HEK293T (cell line): ENCODE data around the gene DNAH9.

Source experiments
- CTCF ChIA-PET: fragments of 350-600 bp; formaldehyde crosslinking; extraction: SDS; loops from one replicate; lab custom pipeline; 2021; ENCODE audit warnings: antibody characterized with exemption, inconsistent platforms; lab: Yijun Ruan, JAX
- POLR2A ChIA-PET: fragments of 350-600 bp; formaldehyde crosslinking; extraction: SDS; loops from one replicate; lab custom pipeline; 2020; ENCODE audit warnings: antibody characterized with exemption, inconsistent platforms; lab: Yijun Ruan, JAX
- DNase-seq: peaks from one replicate; pipeline ENCODE4 v3.0.0; 2012; ENCODE audit warnings: mixed read lengths; ENCODE audit errors: extremely low spot score
- ARNT ChIP-seq: fragments of 450-650 bp; IDR thresholded peaks from 2 replicates; pipeline ENCODE4 v1.6.1; 2017; ENCODE audit warnings: mild to moderate bottlenecking
- BHLHE40 ChIP-seq: fragments of 450-650 bp; IDR thresholded peaks from 2 replicates; pipeline ENCODE4 v1.6.1; 2016; ENCODE audit warnings: mild to moderate bottlenecking, moderate library complexity, borderline replicate concordance
- CTBP1 ChIP-seq: fragments of 450-650 bp; IDR thresholded peaks from 2 replicates; pipeline ENCODE4 v1.6.1; 2016; ENCODE audit warnings: borderline replicate concordance
- ELF4 ChIP-seq: fragments of 450-650 bp; IDR thresholded peaks from 2 replicates; pipeline ENCODE4 v1.6.1; 2017; ENCODE audit warnings: antibody characterized with exemption
- FOXA1 ChIP-seq: fragments of 450-650 bp; IDR thresholded peaks from 2 replicates; pipeline ENCODE4 v1.6.1; 2016; ENCODE audit warnings: mild to moderate bottlenecking
- FOXK2 ChIP-seq: fragments of 450-650 bp; IDR thresholded peaks from 2 replicates; pipeline ENCODE4 v1.6.1; 2016; ENCODE audit warnings: mild to moderate bottlenecking
- FOXM1 ChIP-seq: fragments of 450-650 bp; IDR thresholded peaks from 2 replicates; pipeline ENCODE4 v1.6.1; 2017; ENCODE audit warnings: mild to moderate bottlenecking, borderline replicate concordance
- HDGF ChIP-seq: fragments of 450-650 bp; IDR thresholded peaks from 2 replicates; pipeline ENCODE4 v1.6.1; 2017; ENCODE audit warnings: antibody characterized with exemption, borderline replicate concordance
- L3MBTL2 ChIP-seq: fragments of 450-650 bp; conservative IDR thresholded peaks from 2 replicates; pipeline ENCODE4 v1.6.1; 2016; ENCODE audit warnings: mild to moderate bottlenecking
- LEF1 ChIP-seq: fragments of 450-650 bp; IDR thresholded peaks from 2 replicates; pipeline ENCODE4 v1.6.1; 2017; ENCODE audit warnings: mild to moderate bottlenecking, borderline replicate concordance
- NFRKB ChIP-seq: fragments of 450-650 bp; IDR thresholded peaks from 2 replicates; pipeline ENCODE4 v1.6.1; 2016; ENCODE audit warnings: mild to moderate bottlenecking, moderate library complexity
- SP1 ChIP-seq: fragments of 450-650 bp; IDR thresholded peaks from 2 replicates; pipeline ENCODE4 v1.6.1; 2017
- SUZ12 ChIP-seq: fragments of 450-650 bp; IDR thresholded peaks from 2 replicates; pipeline ENCODE4 v1.6.1; 2016; ENCODE audit warnings: mild to moderate bottlenecking
- TARDBP ChIP-seq: fragments of 450-650 bp; IDR thresholded peaks from 2 replicates; pipeline ENCODE4 v1.6.1; 2016
- ZNF384 ChIP-seq: fragments of 450-650 bp; IDR thresholded peaks from 2 replicates; pipeline ENCODE4 v1.6.1; 2016
- TF ChIP-seq, protein P1 (sequence below): fragments of 450-650 bp; IDR thresholded peaks from 2 replicates; pipeline ENCODE4 v1.6.1; 2016

Gene DNAH9

DNA sequence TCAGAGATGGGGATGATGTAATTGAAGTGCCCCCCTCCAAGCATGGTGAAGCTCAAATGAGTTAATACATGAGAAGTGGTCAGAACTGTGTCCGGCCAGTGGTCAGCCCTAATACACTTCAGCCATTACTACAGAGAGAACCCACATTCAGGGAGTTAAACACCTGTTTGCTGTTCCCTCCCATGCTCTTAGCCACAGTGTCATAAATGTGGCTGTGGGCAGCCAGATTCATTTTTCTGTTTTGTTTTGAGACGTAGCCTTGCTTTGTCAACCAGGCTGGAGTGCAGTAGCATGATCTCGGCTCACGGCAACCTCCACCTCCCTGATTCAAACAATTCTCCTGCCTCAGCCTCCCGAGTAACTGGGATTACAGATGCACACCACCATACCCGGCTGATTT lies 139.9 kb downstream of the DNAH9 start:
- POLR2A ChIA-PET = no interaction called here
- CTCF ChIA-PET = no interaction called here
- TF ChIP-seq NFRKB = no peak
- TF ChIP-seq ARNT = no peak
- TF ChIP-seq, protein P1, sequence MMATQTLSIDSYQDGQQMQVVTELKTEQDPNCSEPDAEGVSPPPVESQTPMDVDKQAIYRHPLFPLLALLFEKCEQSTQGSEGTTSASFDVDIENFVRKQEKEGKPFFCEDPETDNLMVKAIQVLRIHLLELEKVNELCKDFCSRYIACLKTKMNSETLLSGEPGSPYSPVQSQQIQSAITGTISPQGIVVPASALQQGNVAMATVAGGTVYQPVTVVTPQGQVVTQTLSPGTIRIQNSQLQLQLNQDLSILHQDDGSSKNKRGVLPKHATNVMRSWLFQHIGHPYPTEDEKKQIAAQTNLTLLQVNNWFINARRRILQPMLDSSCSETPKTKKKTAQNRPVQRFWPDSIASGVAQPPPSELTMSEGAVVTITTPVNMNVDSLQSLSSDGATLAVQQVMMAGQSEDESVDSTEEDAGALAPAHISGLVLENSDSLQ = no peak
- no peak for TF ChIP-seq ZNF384
- no peak for TF ChIP-seq FOXK2
- DNase-seq = no peak

GRCh38 chr17:11739351-11739750 lies 141.1 kb downstream of the DNAH9 start:
- DNase-seq = no peak
- CTCF ChIA-PET = no interaction called here
- TF ChIP-seq FOXK2 (no peak), ELF4 (no peak), TARDBP (no peak), L3MBTL2 (no peak), HDGF (no peak), NFRKB (no peak), FOXA1 (no peak), CTBP1 (no peak), ZNF384 (no peak), LEF1 (no peak), FOXM1 (no peak), BHLHE40 (no peak), SP1 (no peak), SUZ12 (no peak), ARNT (no peak)
- TF ChIP-seq, protein P1 = no peak
- POLR2A ChIA-PET = no interaction called here

- no peak for DNase-seq
- CTCF ChIA-PET = no interaction called here
- no peak for TF ChIP-seq ZNF384
- TF ChIP-seq FOXK2 = no peak
- no peak for TF ChIP-seq CTBP1
- TF ChIP-seq ELF4 = no peak
- TF ChIP-seq, protein P1 = no peak
- POLR2A ChIA-PET = no interaction called here
These were observed 141.6 kb downstream of the DNAH9 start for GRCh38 chr17:11739848-11740247.

GRCh38 chr17:11742886-11743285 lies 144.6 kb downstream of the DNAH9 start:
- DNase-seq = no peak
- TF ChIP-seq CTBP1 (no peak), FOXM1 (no peak), BHLHE40 (no peak), L3MBTL2 (no peak), ZNF384 (no peak), NFRKB (no peak), FOXK2 (no peak), SUZ12 (no peak), TARDBP (no peak)
- TF ChIP-seq, protein P1 = no peak
- ChIA-PET POLR2A (no interaction called here), CTCF (interaction anchor here (0.6 to 0.8 kb wide), 2 partner anchors 490 to 1532 kb away, joined by 6 read pairs; no protein-coding TSS in a partner anchor)

GRCh38 chr17:11744696-11745095 lies 146.4 kb downstream of the DNAH9 start:
- CTCF ChIA-PET = no interaction called here

GRCh38 chr17:11747441-11747840 lies 149.2 kb downstream of the DNAH9 start:
- TF ChIP-seq L3MBTL2 (no peak), FOXK2 (no peak), TARDBP (no peak), BHLHE40 (no peak), LEF1 (no peak), HDGF (no peak), NFRKB (no peak), FOXA1 (no peak), FOXM1 (no peak)
- ChIA-PET CTCF (no interaction called here), POLR2A (no interaction called here)
- no peak for DNase-seq

More at GRCh38 chr17:11744696-11745095, 146.4 kb downstream of the DNAH9 start:
- no peak for TF ChIP-seq TARDBP
- TF ChIP-seq SUZ12 = no peak
- no peak for TF ChIP-seq LEF1
- TF ChIP-seq, protein P1 = no peak
- TF ChIP-seq NFRKB = no peak
- no peak for TF ChIP-seq ARNT
- TF ChIP-seq SP1 = no peak
- no peak for TF ChIP-seq CTBP1
- no peak for TF ChIP-seq ELF4
- no peak for TF ChIP-seq L3MBTL2
- TF ChIP-seq FOXM1 = no peak
- no peak for TF ChIP-seq FOXA1
- TF ChIP-seq HDGF = no peak
- no peak for TF ChIP-seq FOXK2
- no peak for TF ChIP-seq ZNF384
- no peak for TF ChIP-seq BHLHE40
- POLR2A ChIA-PET = no interaction called here
- no peak for DNase-seq
